WTC11 (cell line): ENCODE measurements around the gene SARM1.

Experiments used
- CTCF ChIP-seq: fragments of 200-600 bp; IDR thresholded peaks from 2 replicates; pipeline ENCODE4 v1.8.0; 2022; ENCODE audit warnings: antibody characterized with exemption
- FOXK1 ChIP-seq: sonication (generic); formaldehyde crosslinking; IDR thresholded peaks from 2 replicates; pipeline ENCODE4 v1.8.0; 2022; ENCODE audit warnings: mild to moderate bottlenecking, moderate library complexity, missing genetic modification reagents
- ZBTB21 ChIP-seq: sonication (generic); formaldehyde crosslinking; IDR thresholded peaks from 2 replicates; pipeline ENCODE4 v1.8.1; 2023; ENCODE audit warnings: mild to moderate bottlenecking, missing genetic modification reagents, borderline replicate concordance
- ZNF232 ChIP-seq: sonication (generic); formaldehyde crosslinking; IDR thresholded peaks from 2 replicates; pipeline ENCODE4 v1.8.0; 2022; ENCODE audit warnings: mild to moderate bottlenecking, missing genetic modification reagents
- TF ChIP-seq, protein P1 (sequence below): sonication (generic); formaldehyde crosslinking; IDR thresholded peaks from 2 replicates; pipeline ENCODE4 v1.8.0; 2023; ENCODE audit warnings: missing genetic modification reagents, mild to moderate bottlenecking, borderline replicate concordance

- TF ChIP-seq, protein P1, sequence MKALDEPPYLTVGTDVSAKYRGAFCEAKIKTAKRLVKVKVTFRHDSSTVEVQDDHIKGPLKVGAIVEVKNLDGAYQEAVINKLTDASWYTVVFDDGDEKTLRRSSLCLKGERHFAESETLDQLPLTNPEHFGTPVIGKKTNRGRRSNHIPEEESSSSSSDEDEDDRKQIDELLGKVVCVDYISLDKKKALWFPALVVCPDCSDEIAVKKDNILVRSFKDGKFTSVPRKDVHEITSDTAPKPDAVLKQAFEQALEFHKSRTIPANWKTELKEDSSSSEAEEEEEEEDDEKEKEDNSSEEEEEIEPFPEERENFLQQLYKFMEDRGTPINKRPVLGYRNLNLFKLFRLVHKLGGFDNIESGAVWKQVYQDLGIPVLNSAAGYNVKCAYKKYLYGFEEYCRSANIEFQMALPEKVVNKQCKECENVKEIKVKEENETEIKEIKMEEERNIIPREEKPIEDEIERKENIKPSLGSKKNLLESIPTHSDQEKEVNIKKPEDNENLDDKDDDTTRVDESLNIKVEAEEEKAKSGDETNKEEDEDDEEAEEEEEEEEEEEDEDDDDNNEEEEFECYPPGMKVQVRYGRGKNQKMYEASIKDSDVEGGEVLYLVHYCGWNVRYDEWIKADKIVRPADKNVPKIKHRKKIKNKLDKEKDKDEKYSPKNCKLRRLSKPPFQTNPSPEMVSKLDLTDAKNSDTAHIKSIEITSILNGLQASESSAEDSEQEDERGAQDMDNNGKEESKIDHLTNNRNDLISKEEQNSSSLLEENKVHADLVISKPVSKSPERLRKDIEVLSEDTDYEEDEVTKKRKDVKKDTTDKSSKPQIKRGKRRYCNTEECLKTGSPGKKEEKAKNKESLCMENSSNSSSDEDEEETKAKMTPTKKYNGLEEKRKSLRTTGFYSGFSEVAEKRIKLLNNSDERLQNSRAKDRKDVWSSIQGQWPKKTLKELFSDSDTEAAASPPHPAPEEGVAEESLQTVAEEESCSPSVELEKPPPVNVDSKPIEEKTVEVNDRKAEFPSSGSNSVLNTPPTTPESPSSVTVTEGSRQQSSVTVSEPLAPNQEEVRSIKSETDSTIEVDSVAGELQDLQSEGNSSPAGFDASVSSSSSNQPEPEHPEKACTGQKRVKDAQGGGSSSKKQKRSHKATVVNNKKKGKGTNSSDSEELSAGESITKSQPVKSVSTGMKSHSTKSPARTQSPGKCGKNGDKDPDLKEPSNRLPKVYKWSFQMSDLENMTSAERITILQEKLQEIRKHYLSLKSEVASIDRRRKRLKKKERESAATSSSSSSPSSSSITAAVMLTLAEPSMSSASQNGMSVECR (CRISPR knock-in tag): no peak
- TF ChIP-seq FOXK1 (CRISPR knock-in tag) (no peak), CTCF (no peak), ZBTB21 (no peak), ZNF232 (CRISPR knock-in tag) (no peak)
Measured at GRCh38 chr17:28327709-28328108, 43.8 kb upstream of the SARM1 start.
